Measurements from ENCODE around the gene PLIN5.

PLIN5 gene

DNA sequence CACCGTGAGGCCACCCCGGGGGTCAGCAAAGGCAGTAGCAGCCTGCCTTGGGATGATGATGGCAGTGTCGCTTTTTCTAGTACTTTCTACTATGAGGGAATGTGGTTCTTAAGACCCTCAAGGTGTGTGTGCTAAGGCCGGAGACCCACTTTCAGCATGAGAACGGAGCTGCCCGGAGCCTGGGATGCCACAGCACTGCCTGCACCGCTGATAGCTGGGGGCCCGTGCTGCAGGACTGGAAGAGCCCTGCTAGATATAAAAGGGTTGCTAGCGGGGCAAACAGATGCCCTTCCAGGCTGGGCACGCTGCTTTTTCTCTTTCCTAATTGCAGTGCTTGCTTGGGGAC lies 31.2 kb downstream of the PLIN5 start:
- DNase-seq, result no peak

DNA sequence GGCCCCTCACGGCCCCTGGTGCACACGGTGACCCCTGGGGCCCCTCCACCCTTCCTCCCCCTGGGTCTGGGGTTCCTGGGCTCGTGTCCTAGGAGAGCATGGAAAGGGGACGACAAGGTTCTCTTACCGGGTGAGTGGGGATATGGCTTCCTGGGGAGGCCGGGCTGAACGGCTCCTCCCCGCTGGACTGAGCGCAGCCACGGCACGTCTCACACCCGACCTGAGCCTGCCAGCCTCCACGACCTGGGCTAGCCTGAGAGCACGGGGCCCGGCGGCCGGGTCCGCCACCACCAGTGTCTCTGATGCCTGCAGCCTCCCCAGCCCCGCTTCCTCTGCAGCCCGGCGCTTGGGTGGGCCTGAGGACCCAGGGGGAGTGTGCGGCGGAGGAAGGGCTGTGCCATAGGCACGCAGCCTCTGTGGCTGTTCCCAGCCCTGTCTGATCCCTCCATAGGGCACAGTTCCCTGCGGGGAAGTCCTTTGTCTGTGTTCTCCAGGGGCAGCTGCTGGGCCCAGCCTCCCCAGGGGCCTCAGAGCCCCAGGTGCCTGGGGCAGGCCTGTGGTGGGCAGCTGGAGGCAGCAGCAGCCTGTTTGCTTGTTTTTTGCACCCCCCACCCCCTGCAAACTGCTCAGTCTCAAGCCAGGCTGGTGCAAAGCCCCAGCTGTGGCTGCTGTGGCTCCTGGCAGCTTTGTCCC lies 31.7 kb downstream of the PLIN5 start:
- DNase-seq, result peak; percentile 69

DNA sequence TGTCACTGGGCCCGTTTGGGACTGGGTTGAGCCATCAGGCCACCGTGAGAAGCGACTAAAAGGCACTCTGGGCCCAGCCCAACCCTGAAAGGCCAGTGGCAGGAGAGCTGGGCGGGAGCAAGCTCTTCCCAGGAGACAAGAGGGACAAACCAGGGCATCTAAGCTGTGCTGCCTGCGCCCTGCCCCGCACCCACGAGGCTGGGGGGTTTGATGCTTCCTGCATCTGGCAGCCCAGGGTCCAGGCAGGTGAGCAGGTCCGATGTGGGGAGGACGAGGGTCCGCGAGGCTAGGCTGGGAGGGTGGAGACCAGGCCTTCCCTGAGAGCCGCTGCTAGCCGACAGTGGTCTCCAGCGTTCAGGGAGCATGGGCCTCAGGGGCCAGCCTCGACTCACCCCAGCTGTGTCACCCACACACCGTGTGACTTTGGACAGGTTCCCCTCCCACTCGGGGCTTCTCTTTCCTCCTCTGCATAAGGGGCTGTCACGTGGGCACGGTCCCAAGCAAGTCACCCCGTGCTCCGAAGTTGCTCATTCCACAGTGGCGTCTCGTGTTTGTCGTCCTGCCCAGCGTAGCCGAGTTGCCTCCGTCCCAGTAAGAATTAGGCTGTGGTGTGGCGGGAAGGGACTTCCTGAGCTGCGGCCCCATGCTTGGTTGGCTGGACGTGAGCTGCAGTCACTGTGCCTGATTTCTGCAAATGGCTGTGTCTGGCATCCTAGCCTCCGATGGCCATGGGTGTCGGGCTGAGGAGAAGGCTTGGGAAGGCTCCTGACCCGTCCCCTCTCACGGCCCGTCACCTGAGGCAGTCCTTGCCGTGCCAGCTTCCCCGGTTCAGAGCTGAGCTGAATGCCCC lies 32.5 kb downstream of the PLIN5 start:
- no peak for DNase-seq

DNA sequence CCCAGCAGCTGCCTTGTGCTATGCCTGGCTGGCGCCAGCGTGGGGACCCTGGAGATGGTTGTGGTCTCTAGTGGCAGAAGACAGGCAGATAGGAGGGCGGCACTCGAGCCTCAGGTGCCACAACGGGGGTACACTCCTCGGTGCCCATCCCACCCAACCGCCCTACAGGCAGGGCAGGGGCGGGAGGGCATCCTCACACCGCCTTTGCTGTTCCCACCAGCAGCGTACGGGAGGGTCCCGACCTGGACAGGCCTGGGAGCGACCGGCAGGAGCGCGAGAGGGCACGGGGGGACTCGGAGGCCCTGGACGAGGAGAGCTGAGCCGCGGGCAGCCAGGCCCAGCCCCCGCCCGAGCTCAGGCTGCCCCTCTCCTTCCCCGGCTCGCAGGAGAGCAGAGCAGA lies 33.3 kb downstream of the PLIN5 start:
- DNase-seq, result no peak

DNA sequence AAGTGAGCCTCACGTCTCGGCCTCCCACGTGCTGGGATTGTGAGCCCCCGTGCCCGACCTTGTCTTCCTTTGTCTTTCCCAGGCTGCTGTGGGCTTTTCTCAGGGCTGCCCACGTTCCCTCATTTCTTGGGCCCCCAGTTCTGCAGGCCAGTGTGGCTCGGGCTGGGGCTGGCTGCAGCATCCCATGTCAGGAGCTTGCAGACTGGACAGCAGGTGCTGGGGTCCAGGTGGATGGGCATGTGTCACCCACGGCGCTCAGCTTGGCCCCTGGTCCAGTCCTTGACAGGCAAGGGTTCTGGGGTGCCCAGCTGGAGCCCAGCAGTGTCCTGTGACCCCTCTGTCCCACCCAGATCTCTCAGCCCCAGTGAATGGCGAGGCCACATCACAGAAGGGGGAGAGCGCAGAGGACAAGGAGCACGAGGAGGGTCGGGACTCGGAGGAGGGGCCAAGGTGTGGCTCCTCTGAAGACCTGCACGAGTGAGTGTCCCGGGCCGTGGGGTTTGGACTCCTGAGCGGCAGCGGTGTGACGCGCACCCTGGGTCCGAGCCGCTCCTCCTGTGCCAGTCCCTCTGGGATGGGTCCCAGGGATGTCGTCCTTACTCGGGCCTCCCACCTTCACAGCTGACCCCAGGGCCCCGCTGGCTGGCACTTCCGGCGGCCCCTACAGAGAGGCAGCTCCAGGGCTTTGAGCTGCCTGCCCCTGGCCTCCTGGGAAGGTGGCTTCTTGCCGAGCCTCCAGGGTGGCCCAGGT lies 34.0 kb downstream of the PLIN5 start:
- DNase-seq, result no peak

DNA sequence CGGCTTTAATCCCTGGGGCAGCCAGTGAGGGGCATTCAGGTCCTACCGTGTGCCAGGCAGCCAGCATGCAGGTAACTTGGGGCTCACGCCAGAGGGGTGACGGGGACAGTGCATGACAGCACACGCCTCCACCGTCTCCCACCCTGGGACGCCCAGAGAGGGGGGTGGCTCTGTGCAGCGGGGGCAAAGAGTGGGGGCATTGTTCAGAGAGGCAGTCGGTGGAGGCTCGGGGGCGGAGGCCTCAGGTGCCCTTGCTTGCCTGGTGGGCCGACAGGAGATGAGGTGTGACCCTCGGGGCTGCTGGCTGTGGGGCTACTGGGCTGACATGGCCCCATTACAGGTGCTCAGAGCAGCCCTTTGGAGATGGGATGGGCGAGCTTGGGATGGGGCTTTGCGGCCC lies 35.2 kb downstream of the PLIN5 start:
- DNase-seq, result no peak

DNA sequence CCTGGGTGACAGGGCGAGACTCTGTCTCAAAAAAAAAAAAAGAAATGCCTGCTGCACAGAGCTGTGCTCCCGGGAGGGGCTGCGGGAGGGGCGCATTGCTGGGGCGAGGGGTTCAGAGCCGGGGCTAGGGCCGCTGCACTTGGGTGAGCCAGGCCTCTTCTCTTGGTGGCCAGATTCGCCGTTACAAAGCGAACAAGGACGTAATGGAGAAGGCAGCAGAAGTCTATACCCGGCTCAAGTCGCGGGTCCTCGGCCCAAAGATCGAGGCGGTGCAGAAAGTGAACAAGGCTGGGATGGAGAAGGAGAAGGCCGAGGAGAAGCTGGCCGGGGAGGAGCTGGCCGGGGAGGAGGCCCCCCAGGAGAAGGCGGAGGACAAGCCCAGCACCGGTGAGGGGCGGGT lies 35.7 kb downstream of the PLIN5 start:
- DNase-seq, result no peak

DNA sequence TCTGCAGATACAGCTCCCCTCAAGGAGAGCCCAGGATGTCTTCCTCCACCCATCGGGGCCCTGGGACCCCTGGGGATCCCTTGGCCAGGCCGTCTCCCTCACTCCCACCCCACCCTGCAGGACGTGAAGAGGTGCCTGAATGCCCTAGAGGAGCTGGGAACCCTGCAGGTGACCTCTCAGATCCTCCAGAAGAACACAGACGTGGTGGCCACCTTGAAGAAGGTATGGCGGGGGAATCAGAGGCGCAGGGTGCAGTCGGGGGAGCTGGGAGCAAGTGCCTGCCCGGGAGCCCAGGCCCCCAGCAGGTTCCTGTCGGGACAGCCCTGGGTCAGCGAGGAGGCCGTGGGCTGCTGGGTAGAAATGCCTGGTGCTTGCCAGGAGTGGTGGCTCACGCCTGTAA lies 36.3 kb downstream of the PLIN5 start:
- DNase-seq, result no peak

DNA sequence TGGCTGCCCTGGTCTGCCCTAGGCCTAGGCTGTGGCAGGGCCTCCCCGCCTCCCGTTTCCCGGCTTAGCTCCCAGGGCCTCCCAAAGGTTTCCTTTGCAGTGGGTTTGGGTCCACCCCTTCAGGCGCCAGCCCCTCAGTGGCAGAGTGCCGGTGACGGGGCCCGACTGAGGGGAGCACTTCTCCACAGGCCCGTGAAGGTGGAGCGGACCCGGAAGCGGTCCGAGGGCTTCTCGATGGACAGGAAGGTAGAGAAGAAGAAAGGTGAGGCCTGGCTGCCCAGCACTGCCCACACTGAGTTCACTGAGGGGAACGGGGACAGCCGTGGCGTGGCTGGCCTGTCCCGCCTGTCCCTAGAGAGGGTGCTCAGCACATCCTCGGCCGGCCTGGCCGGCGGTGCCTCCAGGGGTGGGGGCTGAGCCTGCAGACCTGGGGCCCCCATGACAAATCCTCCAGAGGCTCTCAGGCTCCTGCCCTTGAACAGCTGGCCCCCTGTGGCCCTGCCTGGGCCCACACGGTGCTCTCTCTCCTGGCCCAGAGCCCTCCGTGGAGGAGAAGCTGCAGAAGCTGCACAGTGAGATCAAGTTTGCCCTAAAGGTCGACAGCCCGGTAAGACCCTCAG lies 37.1 kb downstream of the PLIN5 start:
- DNase-seq, result no peak

DNA sequence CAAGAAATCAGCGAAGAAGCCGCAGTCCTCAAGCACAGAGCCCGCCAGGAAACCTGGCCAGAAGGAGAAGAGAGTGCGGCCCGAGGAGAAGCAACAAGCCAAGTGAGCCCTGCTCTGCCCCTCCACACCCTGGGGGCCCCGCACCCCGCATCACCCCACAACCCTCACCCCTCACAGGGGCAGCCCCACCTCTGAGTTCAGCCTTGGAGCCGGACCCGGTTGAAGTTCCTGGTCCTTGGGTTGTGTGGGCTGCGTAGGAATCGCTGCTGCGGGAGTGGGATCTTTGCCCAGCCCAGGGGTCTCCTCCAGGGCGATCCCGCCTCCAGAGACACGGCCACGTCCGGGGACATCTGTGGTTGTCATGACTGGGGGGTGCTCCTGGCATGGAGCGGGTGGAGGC lies 38.7 kb downstream of the PLIN5 start:
- DNase-seq, result no peak

DNA sequence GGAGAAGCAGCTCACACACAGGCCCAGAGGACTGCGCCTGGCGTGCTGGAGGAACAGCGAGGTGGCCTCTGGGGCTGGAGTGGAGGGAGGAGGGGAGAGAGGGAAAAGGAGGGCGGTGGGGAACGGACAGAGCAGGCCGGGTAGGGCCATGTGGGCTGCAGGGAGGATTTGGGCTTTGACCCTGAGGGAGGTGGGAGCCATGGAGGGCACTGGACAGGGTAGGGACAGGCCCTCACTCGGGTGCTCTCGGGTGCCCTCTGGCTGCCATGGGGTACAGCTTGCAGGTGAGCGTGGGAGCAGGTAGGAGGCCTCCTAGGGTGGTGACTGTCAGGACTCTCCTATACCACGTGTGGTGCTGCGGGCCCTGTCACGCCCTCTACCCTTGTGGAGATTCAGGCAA lies 39.6 kb downstream of the PLIN5 start:
- peak; percentile 17 for DNase-seq

DNA sequence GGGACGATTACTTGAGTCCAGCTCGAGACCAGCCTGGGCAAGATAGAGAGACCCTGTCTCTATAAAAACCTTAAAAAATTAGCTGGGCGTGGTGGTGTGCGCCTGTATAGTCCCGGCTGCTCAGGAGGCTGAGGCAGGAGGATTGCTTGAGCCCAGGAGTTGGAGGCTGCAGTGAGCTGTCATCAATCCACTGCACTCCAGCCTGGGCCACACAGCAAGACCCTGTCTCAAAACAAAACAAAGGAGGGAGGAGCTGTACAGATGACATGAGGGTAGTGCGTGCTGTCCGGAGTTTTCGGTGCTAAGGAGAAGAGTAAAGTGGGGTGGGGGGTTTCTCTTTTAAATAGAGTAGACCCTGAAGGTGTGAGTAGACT lies 40.3 kb downstream of the PLIN5 start:
- no peak for DNase-seq

DNA sequence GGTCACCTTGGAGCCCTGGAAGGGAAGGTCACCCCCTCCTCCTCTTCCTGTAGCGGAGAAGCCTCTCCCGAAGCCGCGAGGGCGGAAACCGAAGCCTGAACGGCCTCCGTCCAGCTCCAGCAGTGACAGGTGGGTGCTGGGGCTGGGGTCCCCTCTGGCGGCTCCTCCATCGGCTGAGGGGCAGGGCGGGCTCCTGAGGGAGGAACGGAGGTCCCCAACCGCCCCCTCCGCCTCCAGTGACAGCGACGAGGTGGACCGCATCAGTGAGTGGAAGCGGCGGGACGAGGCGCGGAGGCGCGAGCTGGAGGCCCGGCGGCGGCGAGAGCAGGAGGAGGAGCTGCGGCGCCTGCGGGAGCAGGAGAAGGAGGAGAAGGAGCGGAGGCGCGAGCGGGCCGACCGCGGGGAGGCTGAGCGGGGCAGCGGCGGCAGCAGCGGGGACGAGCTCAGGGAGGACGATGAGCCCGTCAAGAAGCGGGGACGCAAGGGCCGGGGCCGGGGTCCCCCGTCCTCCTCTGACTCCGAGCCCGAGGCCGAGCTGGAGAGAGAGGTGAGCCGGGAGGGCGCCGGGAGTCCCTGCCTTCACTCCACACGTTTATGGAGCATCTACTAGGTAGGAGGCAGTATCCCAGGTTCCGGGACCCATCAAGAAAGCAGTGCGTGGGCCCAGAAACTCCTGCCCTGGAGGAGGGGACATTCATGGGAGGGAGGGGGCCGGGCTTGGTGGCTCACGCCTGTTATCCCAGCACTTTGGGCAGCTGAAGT lies 40.9 kb downstream of the PLIN5 start:
- DNase-seq, result no peak

DNA sequence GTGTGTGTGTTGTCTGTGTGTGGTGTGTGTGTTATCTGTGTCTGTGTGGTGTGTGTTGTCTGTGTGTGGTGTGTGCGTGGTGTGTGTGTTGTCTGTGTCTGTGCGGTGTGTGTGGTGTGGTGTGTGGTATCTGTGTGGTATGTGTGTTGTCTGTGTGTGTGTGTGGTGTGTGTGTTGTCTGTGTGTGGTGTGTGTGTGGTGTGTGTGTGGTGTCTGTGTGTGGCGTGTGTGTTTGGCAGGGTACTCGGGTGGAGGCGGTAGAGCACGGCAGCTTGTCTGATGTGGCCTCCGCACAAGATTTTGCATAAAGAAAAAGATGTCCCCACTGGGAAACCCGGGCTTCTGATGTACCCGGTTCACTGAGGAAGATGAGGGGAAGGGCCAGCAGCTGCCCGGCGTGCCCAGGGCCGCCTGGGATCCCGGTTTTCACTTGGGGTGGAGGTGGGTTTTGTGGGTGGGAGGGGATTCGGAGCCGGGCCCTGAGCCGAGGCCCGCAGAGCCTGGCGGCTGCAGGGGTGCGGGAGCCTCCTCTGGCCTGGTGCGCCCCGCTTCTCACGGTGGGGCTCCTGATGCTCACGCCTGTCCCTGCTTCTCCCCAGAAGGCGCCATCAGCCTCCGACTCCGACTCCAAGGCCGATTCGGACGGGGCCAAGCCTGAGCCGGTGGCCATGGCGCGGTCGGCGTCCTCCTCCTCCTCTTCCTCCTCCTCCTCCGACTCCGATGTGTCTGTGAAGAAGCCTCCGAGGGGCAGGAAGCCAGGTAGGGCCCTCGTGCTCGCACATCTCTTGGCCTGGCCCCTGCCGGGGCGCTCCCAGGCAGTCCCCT lies 41.7 kb downstream of the PLIN5 start:
- DNase-seq, result no peak

DNA sequence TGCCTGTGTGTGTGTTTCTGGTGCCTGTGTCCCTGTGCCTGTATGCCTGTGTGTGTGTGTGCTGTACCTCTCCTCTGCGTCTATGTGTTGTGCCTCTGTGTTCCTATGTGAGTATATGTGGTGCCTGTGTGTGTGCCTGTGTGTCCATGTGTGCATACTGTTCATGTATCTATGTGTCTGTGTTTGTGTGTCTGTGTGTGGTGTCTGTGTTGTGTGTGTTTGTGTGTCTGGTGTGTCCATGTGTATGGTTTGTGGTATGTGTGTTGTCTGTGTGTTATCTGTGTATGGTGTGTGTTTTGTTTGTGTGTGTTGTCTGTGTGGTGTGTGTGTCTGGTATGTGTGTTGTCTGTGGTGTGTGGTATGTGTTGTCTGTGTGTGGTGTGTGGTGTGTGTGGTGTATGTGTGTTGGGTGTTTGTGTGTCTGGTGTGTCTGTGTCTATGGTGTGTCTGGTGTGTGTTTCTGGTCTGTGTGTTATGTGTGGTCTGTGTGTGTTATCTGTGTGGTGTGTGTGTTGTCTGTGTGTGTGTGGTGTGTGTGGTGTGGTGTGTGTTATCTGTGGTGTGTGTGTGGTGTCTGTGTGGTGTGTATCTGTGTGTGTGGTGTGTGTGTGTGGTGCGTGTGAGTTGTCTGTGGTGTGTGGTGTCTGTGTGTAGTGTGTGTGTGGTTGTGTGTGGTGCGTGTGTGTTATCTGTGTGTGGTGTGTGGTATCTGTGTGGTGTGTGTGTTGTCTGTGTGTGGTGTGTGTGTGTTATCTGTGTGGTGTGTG lies 42.5 kb downstream of the PLIN5 start:
- DNase-seq, result no peak

DNA sequence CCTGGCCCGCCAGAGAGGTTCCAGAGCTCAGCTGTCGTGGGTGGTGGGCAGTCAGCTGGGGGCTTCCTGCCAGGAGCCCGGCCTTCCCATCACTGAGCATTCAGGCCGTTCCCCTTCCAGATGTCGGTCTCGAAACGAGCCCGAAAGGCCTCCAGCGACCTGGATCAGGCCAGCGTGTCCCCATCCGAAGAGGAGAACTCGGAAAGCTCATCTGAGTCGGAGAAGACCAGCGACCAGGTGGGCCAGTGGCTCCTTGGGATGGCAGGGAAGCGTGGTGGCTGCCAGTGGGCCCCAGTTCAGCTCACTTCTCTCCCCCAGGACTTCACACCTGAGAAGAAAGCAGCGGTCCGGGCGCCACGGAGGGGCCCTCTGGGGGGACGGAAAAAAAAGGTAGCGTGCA lies 43.6 kb downstream of the PLIN5 start:
- DNase-seq, result no peak

DNA sequence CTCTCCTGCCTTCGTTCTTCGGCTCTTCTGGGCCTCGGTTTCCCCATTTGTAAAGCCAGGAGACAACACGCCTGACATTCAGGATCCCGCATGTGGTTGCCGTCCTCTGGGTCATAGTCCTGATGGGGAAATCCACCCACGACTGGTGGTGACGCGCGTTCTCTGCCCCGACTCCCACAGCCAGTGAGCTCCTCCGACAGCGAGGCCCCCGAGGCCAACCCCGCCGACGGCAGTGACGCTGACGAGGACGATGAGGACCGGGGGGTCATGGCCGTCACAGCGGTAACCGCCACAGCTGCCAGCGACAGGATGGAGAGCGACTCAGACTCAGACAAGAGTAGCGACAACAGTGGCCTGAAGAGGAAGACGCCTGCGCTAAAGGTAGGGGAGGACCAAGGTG lies 46.5 kb downstream of the PLIN5 start:
- no peak for DNase-seq

DNA sequence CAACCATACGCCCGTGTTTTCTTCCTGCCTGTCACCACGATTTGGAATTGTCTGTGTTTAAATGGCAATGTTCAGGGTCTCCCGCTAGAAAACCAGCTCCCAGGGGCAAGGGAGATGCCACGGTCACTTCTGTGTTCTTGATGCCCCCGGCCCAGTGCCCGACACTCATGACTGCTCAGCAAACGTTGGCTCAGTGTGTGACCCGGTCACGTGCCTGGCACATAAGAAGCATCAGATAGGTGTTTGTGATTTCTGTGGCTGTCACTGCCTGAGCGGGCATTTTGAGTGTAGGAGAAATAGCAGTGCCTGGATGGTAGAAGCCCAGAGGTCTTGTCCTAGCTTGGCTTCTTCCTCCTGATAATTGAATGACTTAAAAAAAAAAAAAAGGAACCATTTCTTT lies 47.5 kb downstream of the PLIN5 start:
- no peak for DNase-seq

DNA sequence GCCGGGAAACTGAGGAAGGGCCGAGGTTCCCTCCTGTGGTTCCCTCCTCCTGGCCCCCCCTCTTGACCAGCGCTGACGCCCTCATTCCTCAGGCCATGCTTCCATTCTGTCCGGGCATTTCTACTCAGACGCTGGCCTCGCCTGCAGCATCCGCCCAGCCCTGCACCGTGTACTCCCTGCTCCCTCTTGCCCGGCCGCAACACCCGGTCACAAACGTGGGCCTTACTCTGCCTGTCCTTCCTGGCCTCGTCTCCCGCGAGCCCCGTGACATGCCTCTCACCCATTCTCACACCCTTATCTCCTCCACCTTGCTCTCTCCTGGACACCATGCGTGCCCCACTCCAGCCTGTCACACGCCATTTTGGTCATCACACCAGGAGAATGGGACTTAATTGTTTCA lies 51.6 kb downstream of the PLIN5 start:
- no peak for DNase-seq

DNA sequence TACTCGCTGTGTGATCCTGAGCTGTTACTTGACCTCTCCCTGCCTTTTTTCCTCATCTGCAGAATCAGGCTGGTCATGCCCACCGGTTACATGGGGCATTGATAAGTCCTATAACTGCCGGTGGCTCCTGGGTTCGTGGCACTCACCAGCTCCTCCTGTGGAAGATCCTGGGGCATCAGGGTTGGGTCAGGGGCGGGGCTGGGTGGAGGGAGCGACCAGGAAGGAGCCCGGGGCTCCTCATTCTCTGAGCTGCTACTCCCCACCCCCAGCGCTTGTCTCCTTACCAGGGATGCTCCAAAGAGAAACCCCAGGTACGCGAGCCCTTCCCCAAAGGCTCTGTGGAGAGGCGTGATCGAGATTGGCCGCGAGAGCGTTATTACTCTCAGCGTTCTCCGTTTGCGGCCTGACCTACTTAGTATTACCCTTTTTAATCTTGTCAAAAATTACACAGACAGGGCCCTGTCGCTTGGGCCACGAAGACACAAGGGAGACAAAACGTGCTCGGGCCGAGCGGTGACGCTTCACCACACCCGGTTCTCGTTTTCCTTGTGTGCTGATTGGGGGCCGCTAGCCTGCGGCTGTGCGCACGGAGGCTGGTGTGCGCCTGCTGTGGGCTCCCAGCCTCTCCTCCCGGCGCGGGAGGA lies 52.2 kb downstream of the PLIN5 start:
- no peak for DNase-seq
